AG09309 (cell line): Measurements from ENCODE around the gene UBE2H.
A peak's percentile ranks its signal among the peaks of the same experiment; 100 is the strongest.

Experiments used
- DNase-seq: peaks from one replicate; pipeline ENCODE4 v3.0.0-alpha.2; 2010; ENCODE audit warnings: low read depth
- H3K4me3 ChIP-seq: 2 replicates; pipeline ENCODE4 v1.5.1; 2011; ENCODE audit warnings: mild to moderate bottlenecking, low read depth, low read length, moderate library complexity; ENCODE audit not compliant: control insufficient read depth
- TF ChIP-seq, protein P1 (sequence below): IDR thresholded peaks from 2 replicates; pipeline ENCODE4 v1.5.1; 2011; ENCODE audit warnings: mild to moderate bottlenecking, low read depth, low read length, inconsistent platforms; ENCODE audit not compliant: insufficient read depth, control insufficient read depth; ENCODE audit errors: missing control alignments

Gene UBE2H

GRCh38 chr7:129952653-129953560 is at the start of gene UBE2H:
Gene UBE2H, minus strand, starts transcription at chr7:129952960. Its CDS starts 405 bp downstream, at chr7:129952555.
- peak within 1 kb of the TSS; percentile 91 for H3K4me3 ChIP-seq
- DNase-seq, result no peak
- TF ChIP-seq, protein P1, sequence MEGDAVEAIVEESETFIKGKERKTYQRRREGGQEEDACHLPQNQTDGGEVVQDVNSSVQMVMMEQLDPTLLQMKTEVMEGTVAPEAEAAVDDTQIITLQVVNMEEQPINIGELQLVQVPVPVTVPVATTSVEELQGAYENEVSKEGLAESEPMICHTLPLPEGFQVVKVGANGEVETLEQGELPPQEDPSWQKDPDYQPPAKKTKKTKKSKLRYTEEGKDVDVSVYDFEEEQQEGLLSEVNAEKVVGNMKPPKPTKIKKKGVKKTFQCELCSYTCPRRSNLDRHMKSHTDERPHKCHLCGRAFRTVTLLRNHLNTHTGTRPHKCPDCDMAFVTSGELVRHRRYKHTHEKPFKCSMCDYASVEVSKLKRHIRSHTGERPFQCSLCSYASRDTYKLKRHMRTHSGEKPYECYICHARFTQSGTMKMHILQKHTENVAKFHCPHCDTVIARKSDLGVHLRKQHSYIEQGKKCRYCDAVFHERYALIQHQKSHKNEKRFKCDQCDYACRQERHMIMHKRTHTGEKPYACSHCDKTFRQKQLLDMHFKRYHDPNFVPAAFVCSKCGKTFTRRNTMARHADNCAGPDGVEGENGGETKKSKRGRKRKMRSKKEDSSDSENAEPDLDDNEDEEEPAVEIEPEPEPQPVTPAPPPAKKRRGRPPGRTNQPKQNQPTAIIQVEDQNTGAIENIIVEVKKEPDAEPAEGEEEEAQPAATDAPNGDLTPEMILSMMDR, result no peak

GRCh38 chr7:129998446-129998845 is 45.7 kb upstream of the UBE2H start:
- TF ChIP-seq, protein P1, result no peak
- DNase-seq, result no peak

DNA sequence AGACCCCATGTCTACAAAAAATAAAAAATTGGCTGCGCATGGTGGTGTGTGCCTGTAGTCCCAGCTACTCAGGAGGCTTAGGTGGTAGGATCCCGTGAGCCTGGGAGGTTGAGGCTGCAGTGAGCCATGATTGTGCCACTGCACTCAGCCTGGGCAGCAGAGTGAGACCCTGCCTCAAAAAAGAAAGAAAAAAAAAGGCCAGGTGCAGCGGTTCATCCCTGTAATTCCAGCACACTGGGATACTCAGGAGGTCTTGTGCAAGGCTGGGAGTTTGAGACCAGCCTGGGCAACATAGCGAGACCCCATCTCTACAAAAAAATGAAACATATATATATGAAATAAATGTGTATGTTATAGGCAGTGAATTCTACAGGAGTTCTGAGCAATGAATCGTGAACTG is 44.5 kb upstream of the UBE2H start:
- DNase-seq, result no peak

More at GRCh38 chr7:129998446-129998845, 45.7 kb upstream of the UBE2H start:
- H3K4me3 ChIP-seq, result no peak overlapping the region

DNA sequence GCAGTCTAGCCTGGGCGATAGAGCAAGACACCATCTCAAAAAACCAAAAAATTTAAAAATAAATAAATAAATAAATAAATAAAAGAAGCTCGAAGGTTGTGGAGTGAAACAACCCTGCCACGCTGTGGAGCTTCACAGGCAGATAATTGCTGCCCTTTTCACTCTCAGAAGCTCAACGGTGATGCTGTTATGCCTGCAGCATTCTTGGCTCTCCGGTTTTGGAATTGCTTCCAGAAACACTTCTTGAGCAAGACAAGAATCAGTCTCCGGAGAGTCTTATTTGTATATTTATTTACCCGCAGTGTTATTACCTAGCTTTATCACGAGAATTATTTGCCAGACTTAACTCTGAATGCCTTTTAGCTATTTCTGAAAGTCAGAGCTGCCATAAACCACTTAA is 40.5 kb upstream of the UBE2H start:
- H3K4me3 ChIP-seq, result no peak overlapping the region
- TF ChIP-seq, protein P1, result no peak
- DNase-seq, result no peak

More for the DNA sequence above, 44.5 kb upstream of the UBE2H start:
- H3K4me3 ChIP-seq, result no peak overlapping the region
- TF ChIP-seq, protein P1, result no peak

GRCh38 chr7:129990403-129991192 is 37.8 kb upstream of the UBE2H start:
- TF ChIP-seq, protein P1, result no peak
- H3K4me3 ChIP-seq, result no peak overlapping the region
- DNase-seq, result no peak

DNA sequence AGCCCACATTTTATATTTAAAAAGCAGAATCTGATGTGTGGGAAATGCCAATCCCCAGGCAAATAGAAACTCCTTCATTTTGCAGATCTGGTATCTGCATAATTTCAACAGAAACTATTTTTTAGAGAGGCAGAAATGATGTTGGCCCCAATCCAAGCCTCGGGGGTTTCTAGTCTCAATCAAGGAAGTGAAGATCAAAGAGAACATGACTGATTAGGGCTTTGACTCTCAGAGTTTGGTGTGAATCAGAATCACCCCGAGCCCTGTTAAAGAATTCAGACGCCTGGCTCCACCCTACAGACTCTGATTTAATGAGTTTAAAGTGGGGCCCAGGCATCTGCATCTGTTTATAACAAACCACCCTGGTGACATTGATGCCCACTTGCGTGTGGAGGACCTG is 36.7 kb upstream of the UBE2H start:
- no peak for DNase-seq
- TF ChIP-seq, protein P1, result no peak
- H3K4me3 ChIP-seq, result no peak overlapping the region
